Measurements from ENCODE around the gene NCOA7. TPM values are rescaled to one million over a fixed set of nuclear protein-coding genes. Genes with fewer than 3 reads are reported as not detected.

The NCOA7 gene
- total RNA-seq, 4 donors from 2014 or later, result 17.9 to 72.8 (median 40.6) TPM

- TF ChIP-seq POLR2A (IDR thresholded peaks at IDR 0.05) (no peak), CTCF (IDR thresholded peaks at IDR 0.05) (no peak)
- intact Hi-C loops (cut with DNase I; ENCODE audit: low total_unique reads), result no loop called here
- no peaks in the 10 kb centered on the region for H3K27me3 ChIP-seq
- DNase-seq, result no peak
- no peaks in the 10 kb centered on the region for H3K4me1 ChIP-seq
- no peaks in the 10 kb centered on the region for H3K36me3 ChIP-seq
- H3K4me3 ChIP-seq, result no peak overlapping the region
- peak overlapping the region in 1 of 2 donors; percentile 68 for H3K27ac ChIP-seq
- no peaks in the 10 kb centered on the region for H3K9me3 ChIP-seq
These were observed 29.0 kb downstream of the NCOA7 start for GRCh38 chr6:125819535-125820326.

GRCh38 chr6:125821825-125822281, 31.1 kb downstream of the NCOA7 start:
- intact Hi-C loops (cut with DNase I; ENCODE audit: low total_unique reads), result no loop called here
- DNase-seq, result peak in 1 of 2 donors; percentile 31

GRCh38 chr6:125823180-125823579, 32.4 kb downstream of the NCOA7 start:
- no peak for DNase-seq
- TF ChIP-seq POLR2A (IDR thresholded peaks at IDR 0.05) (no peak), CTCF (IDR thresholded peaks at IDR 0.05) (no peak)
- Histone ChIP-seq H3K4me3 (no peak overlapping the region), H3K27ac (peak overlapping the region in 1 of 2 donors; percentile 64), H3K9me3 (no peaks in the 10 kb centered on the region), H3K27me3 (no peaks in the 10 kb centered on the region), H3K36me3 (no peaks in the 10 kb centered on the region), H3K4me1 (no peaks in the 10 kb centered on the region)
- intact Hi-C loops (cut with DNase I; ENCODE audit: low total_unique reads), result no loop called here

More at GRCh38 chr6:125821825-125822281, 31.1 kb downstream of the NCOA7 start:
- no peaks in the 10 kb centered on the region for H3K9me3 ChIP-seq
- peak overlapping the region in 1 of 2 donors; percentile 64 for H3K27ac ChIP-seq
- no peaks in the 10 kb centered on the region for H3K4me1 ChIP-seq
- TF ChIP-seq POLR2A (IDR thresholded peaks at IDR 0.05) (no peak), CTCF (IDR thresholded peaks at IDR 0.05) (no peak)
- H3K36me3 ChIP-seq, result no peaks in the 10 kb centered on the region
- H3K4me3 ChIP-seq, result no peak overlapping the region
- H3K27me3 ChIP-seq, result no peaks in the 10 kb centered on the region

GRCh38 chr6:125824946-125825771, 34.4 kb downstream of the NCOA7 start:
- no peak overlapping the region for H3K27ac ChIP-seq
- TF ChIP-seq CTCF (IDR thresholded peaks at IDR 0.05) (no peak), POLR2A (IDR thresholded peaks at IDR 0.05) (no peak)
- DNase-seq, result no peak
- no peak overlapping the region for H3K4me3 ChIP-seq
- intact Hi-C loops (cut with DNase I; ENCODE audit: low total_unique reads), result no loop called here
- H3K4me1 ChIP-seq, result no peaks in the 10 kb centered on the region
- no peaks in the 10 kb centered on the region for H3K27me3 ChIP-seq
- no peaks in the 10 kb centered on the region for H3K36me3 ChIP-seq
- H3K9me3 ChIP-seq, result no peaks in the 10 kb centered on the region
